ENCODE results near the gene BCL2L15.

BCL2L15 gene

DNA sequence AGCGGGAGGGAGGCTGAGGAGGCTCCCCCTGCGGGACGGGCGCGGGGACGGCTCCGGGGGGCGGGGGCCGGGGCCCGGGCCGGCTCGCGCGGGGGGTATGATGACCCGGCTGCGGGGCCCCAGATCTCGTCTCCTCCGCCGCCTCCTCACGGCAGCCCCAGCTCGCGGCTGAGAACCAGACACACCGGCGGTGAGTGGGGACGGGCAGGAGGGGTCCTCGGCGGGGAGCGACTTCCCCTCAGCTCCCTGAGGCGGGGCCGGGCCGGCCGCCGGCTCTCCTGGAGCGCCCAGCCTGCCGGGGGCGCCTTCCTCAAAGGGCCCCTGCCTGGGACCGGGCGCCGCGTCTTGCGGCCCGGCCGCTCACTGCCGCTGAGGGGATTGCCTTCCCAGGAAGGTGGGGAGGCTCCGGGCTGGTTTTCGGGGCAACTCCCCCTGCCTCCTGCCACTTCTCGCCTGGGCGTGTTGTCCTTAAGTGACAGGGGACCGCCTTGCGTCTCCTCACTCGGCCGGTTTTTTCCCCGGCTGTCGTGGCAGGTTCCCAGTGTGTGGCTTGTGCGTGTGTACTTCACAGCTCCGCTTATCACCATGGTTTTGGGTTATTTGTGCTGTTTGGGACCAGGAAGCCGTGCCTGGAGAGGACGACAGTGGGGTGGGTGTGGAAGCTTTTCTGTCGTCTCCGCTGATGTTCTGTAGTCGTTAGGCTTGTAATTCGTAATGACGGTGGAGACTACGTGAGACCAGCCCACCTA is 42.5 kb upstream of the BCL2L15 start:
- peak overlapping the region; percentile 51 for H3K27ac ChIP-seq (ENCODE audit: extremely low read depth, low read depth, low read length)
- no peaks in the 10 kb centered on the region for H3K36me3 ChIP-seq (ENCODE audit: control insufficient read depth in 2 of 2, insufficient read depth in 1 of 2, low read length in 2 of 2)
- H3K9me3 ChIP-seq (ENCODE audit: control insufficient read depth, insufficient read depth, low read depth, low read length) = no peaks in the 10 kb centered on the region
- peak overlapping the region; percentile 96 for H3K4me3 ChIP-seq (ENCODE audit: low read depth, low read length)
- peaks cover 3% of the 10 kb centered on the region for H3K4me1 ChIP-seq (ENCODE audit: control insufficient read depth, insufficient read depth, low read length)
- ChIA-PET POLR2A (interaction anchor here (0.5 to 5.3 kb wide), 14 partner anchors 12 to 171 kb away, joined by 3 to 84 read pairs (median 4); partner anchors contain the start of genes AP4B1, DCLRE1B, PHTF1 and RSBN1), CTCF (interaction anchor here (0.5 to 2.1 kb wide), 10 partner anchors 13 to 1211 kb away, joined by 3 to 8 read pairs (median 4); partner anchors contain the start of gene AP4B1)
- TF ChIP-seq ZNF600 (tag by site-specific recombination; IDR thresholded peaks at IDR 0.05) (peak; percentile 31; the same call in 1 of the 2 replicates), YY1 (tag by site-specific recombination; IDR thresholded peaks at IDR 0.05) (no peak), IKZF3 (tag by site-specific recombination; IDR thresholded peaks at IDR 0.05) (no peak), ZBTB26 (tag by site-specific recombination; optimal IDR thresholded peaks at IDR 0.05) (peak; percentile 44), CTCF (tag by site-specific recombination; IDR thresholded peaks at IDR 0.05) (peak; percentile 26), GLIS2 (tag by site-specific recombination; IDR thresholded peaks at IDR 0.05) (peak; percentile 80), ZNF24 (tag by site-specific recombination; IDR thresholded peaks at IDR 0.05) (no peak), GLIS1 (tag by site-specific recombination; IDR thresholded peaks at IDR 0.05) (peak; percentile 37; the same call in 1 of the 2 replicates), MYNN (tag by site-specific recombination; IDR thresholded peaks at IDR 0.05; ENCODE audit: borderline replicate concordance) (no peak), KLF9 (tag by site-specific recombination; IDR thresholded peaks at IDR 0.05; ENCODE audit: low read depth) (peak; percentile 31; the same call in 1 of the 2 replicates), ZBTB1 (tag by site-specific recombination; IDR thresholded peaks at IDR 0.05) (no peak), ZSCAN30 (tag by site-specific recombination; IDR thresholded peaks at IDR 0.05) (peak; percentile 19), ZNF433 (tag by site-specific recombination; IDR thresholded peaks at IDR 0.05; ENCODE audit: low read depth) (no peak), ZIC2 (tag by site-specific recombination; IDR thresholded peaks at IDR 0.05) (peak; percentile 65), ZBTB17 (tag by site-specific recombination; IDR thresholded peaks at IDR 0.05) (peak; percentile 26; the same call in 1 of the 2 replicates), SCRT1 (tag by site-specific recombination; IDR thresholded peaks at IDR 0.05; ENCODE audit: borderline replicate concordance) (no peak), ZBTB11 (tag by site-specific recombination; conservative IDR thresholded peaks at IDR 0.05; ENCODE audit: low read depth) (no peak), ZNF521 (tag by site-specific recombination; IDR thresholded peaks at IDR 0.05) (no peak), ZNF335 (tag by site-specific recombination; conservative IDR thresholded peaks at IDR 0.05) (peak; percentile 49), ZBTB20 (tag by site-specific recombination; IDR thresholded peaks at IDR 0.05) (peak; percentile 63), SP3 (tag by site-specific recombination; IDR thresholded peaks at IDR 0.05) (peak; percentile 36), ZNF362 (tag by site-specific recombination; IDR thresholded peaks at IDR 0.05) (no peak; the same call in 1 of the 2 replicates), SP2 (tag by site-specific recombination; IDR thresholded peaks at IDR 0.05) (peak; percentile 54), ZNF558 (tag by site-specific recombination; IDR thresholded peaks at IDR 0.05) (no peak), KLF1 (tag by site-specific recombination; IDR thresholded peaks at IDR 0.05) (peak; percentile 60; the same call in 1 of the 2 replicates), ZNF624 (tag by site-specific recombination; IDR thresholded peaks at IDR 0.05) (no peak)
- TF ChIP-seq, protein P1, sequence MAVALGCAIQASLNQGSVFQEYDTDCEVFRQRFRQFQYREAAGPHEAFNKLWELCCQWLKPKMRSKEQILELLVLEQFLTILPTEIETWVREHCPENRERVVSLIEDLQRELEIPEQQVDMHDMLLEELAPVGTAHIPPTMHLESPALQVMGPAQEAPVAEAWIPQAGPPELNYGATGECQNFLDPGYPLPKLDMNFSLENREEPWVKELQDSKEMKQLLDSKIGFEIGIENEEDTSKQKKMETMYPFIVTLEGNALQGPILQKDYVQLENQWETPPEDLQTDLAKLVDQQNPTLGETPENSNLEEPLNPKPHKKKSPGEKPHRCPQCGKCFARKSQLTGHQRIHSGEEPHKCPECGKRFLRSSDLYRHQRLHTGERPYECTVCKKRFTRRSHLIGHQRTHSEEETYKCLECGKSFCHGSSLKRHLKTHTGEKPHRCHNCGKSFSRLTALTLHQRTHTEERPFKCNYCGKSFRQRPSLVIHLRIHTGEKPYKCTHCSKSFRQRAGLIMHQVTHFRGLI (tag by site-specific recombination; IDR thresholded peaks at IDR 0.05) = peak; percentile 33; the same call in 1 of the 2 replicates
- TF ChIP-seq, protein P2, sequence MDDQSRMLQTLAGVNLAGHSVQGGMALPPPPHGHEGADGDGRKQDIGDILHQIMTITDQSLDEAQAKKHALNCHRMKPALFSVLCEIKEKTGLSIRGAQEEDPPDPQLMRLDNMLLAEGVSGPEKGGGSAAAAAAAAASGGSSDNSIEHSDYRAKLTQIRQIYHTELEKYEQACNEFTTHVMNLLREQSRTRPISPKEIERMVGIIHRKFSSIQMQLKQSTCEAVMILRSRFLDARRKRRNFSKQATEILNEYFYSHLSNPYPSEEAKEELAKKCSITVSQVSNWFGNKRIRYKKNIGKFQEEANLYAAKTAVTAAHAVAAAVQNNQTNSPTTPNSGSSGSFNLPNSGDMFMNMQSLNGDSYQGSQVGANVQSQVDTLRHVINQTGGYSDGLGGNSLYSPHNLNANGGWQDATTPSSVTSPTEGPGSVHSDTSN (CRISPR knock-in tag; IDR thresholded peaks at IDR 0.05) = peak; percentile 6; the same call in 1 of the 2 replicates
